Measurements from ENCODE around the gene SPATA20.

DNA sequence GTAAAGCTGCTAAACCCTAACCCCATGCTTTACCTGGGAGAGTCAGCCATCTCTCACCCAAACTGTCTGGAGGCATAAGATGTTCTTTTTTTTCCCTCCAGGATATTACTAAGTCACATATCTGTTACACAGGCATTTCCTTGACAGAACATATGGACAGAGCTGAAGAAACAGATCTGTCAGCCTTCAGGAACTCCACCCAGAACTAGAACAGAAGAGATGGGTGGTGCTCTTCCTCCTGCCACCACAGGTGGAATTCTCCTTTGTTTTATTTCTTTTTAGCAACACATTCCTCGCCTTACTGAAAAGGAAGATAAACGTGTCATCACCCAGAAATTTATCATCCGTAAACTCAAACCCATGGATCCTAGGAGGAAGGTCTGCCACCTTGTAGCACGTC lies 30.0 kb upstream of the SPATA20 start:
- no peak for TF ChIP-seq CTCF (conservative IDR thresholded peaks at IDR 0.05; ENCODE audit: low read depth, low read length)
- no peak for TF ChIP-seq EZH2 (IDR thresholded peaks at IDR 0.05; ENCODE audit: borderline replicate concordance, low read depth, low read length, poor library complexity, severe bottlenecking)

All from A673 (cell line).